ENCODE data around the gene MTREX. TPM values are rescaled to one million over a fixed set of nuclear protein-coding genes. Genes with fewer than 3 reads are reported as not detected.

Gene MTREX
- total and polyA plus RNA-seq, 2 donors, result 31.8 to 75.7 TPM

GRCh38 chr5:55384072-55384471 lies 76.3 kb downstream of the MTREX start:
- 96% methylated on average over 2 of the region's 2 CpGs for WGBS

GRCh38 chr5:55385227-55385626 lies 77.4 kb downstream of the MTREX start:
- H3K9me3 ChIP-seq (ENCODE audit: control insufficient read depth in 2 of 2, insufficient read depth in 1 of 2, low read length in 1 of 2), result peaks cover 0 to 3% of the 10 kb centered on the region in 2 donors
- no peak for DNase-seq (ENCODE audit: low read depth in 6 of 9, low spot score in 9 of 9)
- WGBS, result 98% methylated on average over 1 of the region's 1 CpG
- H3K4me1 ChIP-seq (ENCODE audit: control insufficient read depth in 2 of 2, insufficient read depth in 2 of 2, low read length in 2 of 2), result no peaks in the 10 kb centered on the region
- no peak overlapping the region for H3K4me3 ChIP-seq (ENCODE audit: low read length in 2 of 2)
- peaks cover 11 to 35% of the 10 kb centered on the region in 2 donors for H3K36me3 ChIP-seq (ENCODE audit: control insufficient read depth in 2 of 2, insufficient read depth in 2 of 2, low read length in 1 of 2)
- H3K27ac ChIP-seq (ENCODE audit: low read depth in 1 of 2, low read length in 1 of 2), result no peak overlapping the region
- H3K27me3 ChIP-seq (ENCODE audit: control insufficient read depth in 2 of 2, insufficient read depth in 1 of 2, low read length in 1 of 2), result no peaks in the 10 kb centered on the region

More at GRCh38 chr5:55384072-55384471, 76.3 kb downstream of the MTREX start:
- H3K4me3 ChIP-seq (ENCODE audit: low read length in 2 of 2), result no peak overlapping the region
- no peak for DNase-seq (ENCODE audit: low read depth in 6 of 9, low spot score in 9 of 9)
- no peaks in the 10 kb centered on the region for H3K4me1 ChIP-seq (ENCODE audit: control insufficient read depth in 2 of 2, insufficient read depth in 2 of 2, low read length in 2 of 2)
- peaks cover 7 to 30% of the 10 kb centered on the region in 2 donors for H3K36me3 ChIP-seq (ENCODE audit: control insufficient read depth in 2 of 2, insufficient read depth in 2 of 2, low read length in 1 of 2)
- H3K27ac ChIP-seq (ENCODE audit: low read depth in 1 of 2, low read length in 1 of 2), result no peak overlapping the region
- H3K27me3 ChIP-seq (ENCODE audit: control insufficient read depth in 2 of 2, insufficient read depth in 1 of 2, low read length in 1 of 2), result no peaks in the 10 kb centered on the region
- peaks cover 0 to 3% of the 10 kb centered on the region in 2 donors for H3K9me3 ChIP-seq (ENCODE audit: control insufficient read depth in 2 of 2, insufficient read depth in 1 of 2, low read length in 1 of 2)

DNA sequence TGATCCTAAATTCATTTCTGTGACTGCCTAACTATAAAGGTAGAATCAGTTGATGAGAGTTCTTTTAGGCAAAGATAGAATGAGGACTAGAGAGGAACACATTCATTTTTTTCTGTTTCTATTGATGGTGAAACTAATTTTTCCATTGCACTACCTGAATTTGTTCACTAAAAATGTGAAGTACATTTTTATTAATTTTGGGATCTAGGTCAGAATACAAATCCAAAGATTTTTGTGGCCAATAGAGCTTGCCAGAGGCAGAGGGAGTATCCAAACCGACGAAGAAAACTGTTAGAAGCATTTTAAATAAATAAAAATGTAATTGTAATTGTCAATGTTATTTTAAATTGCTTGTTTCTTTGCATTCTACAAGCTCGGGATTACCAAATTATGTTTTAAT lies 78.1 kb downstream of the MTREX start:
- Histone ChIP-seq H3K27ac (ENCODE audit: low read depth in 1 of 2, low read length in 1 of 2) (no peak overlapping the region), H3K9me3 (ENCODE audit: control insufficient read depth in 2 of 2, insufficient read depth in 1 of 2, low read length in 1 of 2) (peaks cover 0 to 3% of the 10 kb centered on the region in 2 donors), H3K36me3 (ENCODE audit: control insufficient read depth in 2 of 2, insufficient read depth in 2 of 2, low read length in 1 of 2) (peaks cover 12 to 35% of the 10 kb centered on the region in 2 donors), H3K27me3 (ENCODE audit: control insufficient read depth in 2 of 2, insufficient read depth in 1 of 2, low read length in 1 of 2) (no peaks in the 10 kb centered on the region), H3K4me1 (ENCODE audit: control insufficient read depth in 2 of 2, insufficient read depth in 2 of 2, low read length in 2 of 2) (no peaks in the 10 kb centered on the region), H3K4me3 (ENCODE audit: low read length in 2 of 2) (no peak overlapping the region)
- DNase-seq (ENCODE audit: low read depth in 6 of 9, low spot score in 9 of 9), result no peak
- 99% methylated on average over 3 of the region's 3 CpGs for WGBS

DNA sequence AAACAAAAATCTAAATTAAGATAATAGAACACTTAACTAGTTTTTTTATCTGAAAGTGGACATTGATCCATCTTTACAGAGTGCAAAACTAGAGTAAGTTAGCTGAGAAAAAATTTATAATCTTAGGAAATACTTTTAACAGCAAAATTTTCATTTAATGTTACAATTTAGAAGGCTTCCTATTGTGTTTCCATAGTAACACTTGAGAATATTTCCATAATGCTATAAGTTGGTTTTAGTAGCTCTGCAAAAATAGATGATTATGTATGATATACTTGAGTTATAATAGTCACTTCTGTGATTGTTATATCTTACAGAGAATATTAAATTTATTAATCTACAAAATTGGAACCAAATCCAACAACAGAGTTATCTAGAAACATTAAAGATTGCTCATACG lies 78.6 kb downstream of the MTREX start:
- H3K4me3 ChIP-seq (ENCODE audit: low read length in 2 of 2), result no peak overlapping the region
- peaks cover 0 to 3% of the 10 kb centered on the region in 2 donors for H3K9me3 ChIP-seq (ENCODE audit: control insufficient read depth in 2 of 2, insufficient read depth in 1 of 2, low read length in 1 of 2)
- no peaks in the 10 kb centered on the region for H3K4me1 ChIP-seq (ENCODE audit: control insufficient read depth in 2 of 2, insufficient read depth in 2 of 2, low read length in 2 of 2)
- H3K27me3 ChIP-seq (ENCODE audit: control insufficient read depth in 2 of 2, insufficient read depth in 1 of 2, low read length in 1 of 2), result no peaks in the 10 kb centered on the region
- DNase-seq (ENCODE audit: low read depth in 6 of 9, low spot score in 9 of 9), result no peak
- no peak overlapping the region for H3K27ac ChIP-seq (ENCODE audit: low read depth in 1 of 2, low read length in 1 of 2)
- H3K36me3 ChIP-seq (ENCODE audit: control insufficient read depth in 2 of 2, insufficient read depth in 2 of 2, low read length in 1 of 2), result peaks cover 14 to 35% of the 10 kb centered on the region in 2 donors
- 100% methylated on average over 1 of the region's 1 CpG for WGBS

DNA sequence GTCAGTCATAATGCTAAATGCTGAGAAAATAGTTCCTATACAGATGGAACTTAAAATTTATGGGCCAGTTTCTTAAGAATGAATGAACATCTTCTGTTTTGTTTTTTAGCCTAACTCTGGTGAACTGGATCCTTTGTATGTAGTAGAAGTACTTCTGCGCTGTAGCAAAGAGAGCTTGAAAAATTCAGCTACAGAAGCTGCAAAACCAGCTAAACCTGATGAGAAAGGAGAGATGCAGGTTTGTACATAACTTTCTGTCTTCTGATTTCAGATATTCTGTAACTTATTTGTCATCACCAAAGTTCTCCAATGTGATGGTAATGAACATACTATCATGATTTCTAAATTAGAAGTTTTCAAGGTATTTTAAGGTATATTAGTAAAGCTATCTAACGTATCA lies 80.1 kb downstream of the MTREX start:
- Histone ChIP-seq H3K4me1 (ENCODE audit: control insufficient read depth in 2 of 2, insufficient read depth in 2 of 2, low read length in 2 of 2) (no peaks in the 10 kb centered on the region), H3K27ac (ENCODE audit: low read depth in 1 of 2, low read length in 1 of 2) (no peak overlapping the region), H3K27me3 (ENCODE audit: control insufficient read depth in 2 of 2, insufficient read depth in 1 of 2, low read length in 1 of 2) (no peaks in the 10 kb centered on the region), H3K4me3 (ENCODE audit: low read length in 2 of 2) (no peak overlapping the region), H3K9me3 (ENCODE audit: control insufficient read depth in 2 of 2, insufficient read depth in 1 of 2, low read length in 1 of 2) (peaks cover 0 to 4% of the 10 kb centered on the region in 2 donors), H3K36me3 (ENCODE audit: control insufficient read depth in 2 of 2, insufficient read depth in 2 of 2, low read length in 1 of 2) (peaks cover 25 to 47% of the 10 kb centered on the region in 2 donors)
- no peak for DNase-seq (ENCODE audit: low read depth in 6 of 9, low spot score in 9 of 9)
- 93% methylated on average over 2 of the region's 2 CpGs for WGBS

DNA sequence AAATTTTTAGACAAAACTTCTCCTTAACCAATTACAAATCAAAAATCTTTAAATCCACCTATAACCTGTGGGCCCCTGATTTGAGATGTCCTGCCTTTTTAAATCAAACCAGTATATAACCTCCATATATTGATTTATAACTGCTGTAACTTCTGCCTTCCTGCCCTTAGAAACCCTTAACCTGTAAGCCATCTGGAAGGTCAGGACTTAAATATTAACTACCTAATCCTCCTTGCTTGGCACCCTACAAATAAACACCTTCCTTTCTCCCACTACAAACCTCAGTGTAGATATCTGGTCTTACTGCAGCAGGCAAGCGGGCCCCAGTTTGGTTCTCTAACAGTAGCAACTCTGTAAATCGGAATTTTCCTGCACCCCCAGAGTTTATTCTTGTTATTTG lies 83.9 kb downstream of the MTREX start:
- WGBS, result 99% methylated on average over 2 of the region's 2 CpGs
- Histone ChIP-seq H3K27me3 (ENCODE audit: control insufficient read depth in 2 of 2, insufficient read depth in 1 of 2, low read length in 1 of 2) (no peaks in the 10 kb centered on the region), H3K27ac (ENCODE audit: low read depth in 1 of 2, low read length in 1 of 2) (no peak overlapping the region), H3K9me3 (ENCODE audit: control insufficient read depth in 2 of 2, insufficient read depth in 1 of 2, low read length in 1 of 2) (peaks cover 0 to 4% of the 10 kb centered on the region in 2 donors), H3K4me1 (ENCODE audit: control insufficient read depth in 2 of 2, insufficient read depth in 2 of 2, low read length in 2 of 2) (no peaks in the 10 kb centered on the region), H3K4me3 (ENCODE audit: low read length in 2 of 2) (no peak overlapping the region), H3K36me3 (ENCODE audit: control insufficient read depth in 2 of 2, insufficient read depth in 2 of 2, low read length in 1 of 2) (peaks cover 22 to 45% of the 10 kb centered on the region in 2 donors)
- no peak for DNase-seq (ENCODE audit: low read depth in 6 of 9, low spot score in 9 of 9)

GRCh38 chr5:55392669-55393068 lies 84.9 kb downstream of the MTREX start:
- no peak overlapping the region for H3K27ac ChIP-seq (ENCODE audit: low read depth in 1 of 2, low read length in 1 of 2)
- peaks cover 22 to 44% of the 10 kb centered on the region in 2 donors for H3K36me3 ChIP-seq (ENCODE audit: control insufficient read depth in 2 of 2, insufficient read depth in 2 of 2, low read length in 1 of 2)
- H3K4me3 ChIP-seq (ENCODE audit: low read length in 2 of 2), result no peak overlapping the region
- 97% methylated on average over 1 of the region's 1 CpG for WGBS
- no peaks in the 10 kb centered on the region for H3K4me1 ChIP-seq (ENCODE audit: control insufficient read depth in 2 of 2, insufficient read depth in 2 of 2, low read length in 2 of 2)
- peaks cover 0 to 4% of the 10 kb centered on the region in 2 donors for H3K9me3 ChIP-seq (ENCODE audit: control insufficient read depth in 2 of 2, insufficient read depth in 1 of 2, low read length in 1 of 2)
- no peak for DNase-seq (ENCODE audit: low read depth in 6 of 9, low spot score in 9 of 9)
- no peaks in the 10 kb centered on the region for H3K27me3 ChIP-seq (ENCODE audit: control insufficient read depth in 2 of 2, insufficient read depth in 1 of 2, low read length in 1 of 2)

DNA sequence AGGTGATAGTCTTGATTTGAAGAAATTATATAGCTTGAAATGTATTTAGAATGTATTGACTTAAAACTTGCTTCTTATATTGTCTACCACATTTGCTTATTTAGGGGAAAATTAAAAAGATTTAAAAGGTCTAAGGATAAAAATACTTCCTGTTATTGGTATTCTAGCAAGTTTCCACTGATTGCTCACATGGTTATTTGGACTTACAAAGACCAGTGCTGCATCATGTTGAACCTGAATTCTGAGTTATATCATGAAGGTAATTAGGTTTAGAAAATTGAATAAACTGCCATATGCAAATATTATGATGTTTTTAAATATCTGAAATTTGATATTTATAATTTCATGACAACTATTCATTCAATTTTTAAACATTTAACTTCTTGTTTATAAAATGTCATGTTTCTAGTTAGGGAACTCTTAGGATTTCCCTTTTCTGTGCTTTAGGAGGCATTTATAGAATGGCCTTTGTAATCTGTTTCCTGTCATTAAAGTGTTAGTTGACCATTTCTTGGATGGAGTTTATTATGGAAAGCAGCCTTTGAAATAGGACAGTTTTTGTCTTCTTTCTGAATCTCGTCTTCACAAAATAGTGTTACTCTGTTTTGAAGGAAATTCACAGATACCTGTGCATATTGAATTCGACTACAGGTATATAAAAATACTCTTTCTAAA lies 85.8 kb downstream of the MTREX start:
- H3K27me3 ChIP-seq (ENCODE audit: control insufficient read depth in 2 of 2, insufficient read depth in 1 of 2, low read length in 1 of 2), result no peaks in the 10 kb centered on the region
- H3K4me3 ChIP-seq (ENCODE audit: low read length in 2 of 2), result no peak overlapping the region
- WGBS, result 49% methylated on average over 2 of the region's 2 CpGs
- no peak overlapping the region for H3K27ac ChIP-seq (ENCODE audit: low read depth in 1 of 2, low read length in 1 of 2)
- peaks cover 0 to 4% of the 10 kb centered on the region in 2 donors for H3K9me3 ChIP-seq (ENCODE audit: control insufficient read depth in 2 of 2, insufficient read depth in 1 of 2, low read length in 1 of 2)
- H3K36me3 ChIP-seq (ENCODE audit: control insufficient read depth in 2 of 2, insufficient read depth in 2 of 2, low read length in 1 of 2), result peaks cover 22 to 42% of the 10 kb centered on the region in 2 donors
- no peak for DNase-seq (ENCODE audit: low read depth in 6 of 9, low spot score in 9 of 9)
- H3K4me1 ChIP-seq (ENCODE audit: control insufficient read depth in 2 of 2, insufficient read depth in 2 of 2, low read length in 2 of 2), result no peaks in the 10 kb centered on the region

- Histone ChIP-seq H3K36me3 (ENCODE audit: control insufficient read depth in 2 of 2, insufficient read depth in 2 of 2, low read length in 1 of 2) (peaks cover 15 to 48% of the 10 kb centered on the region in 2 donors), H3K27ac (ENCODE audit: low read depth in 1 of 2, low read length in 1 of 2) (no peak overlapping the region), H3K27me3 (ENCODE audit: control insufficient read depth in 2 of 2, insufficient read depth in 1 of 2, low read length in 1 of 2) (no peaks in the 10 kb centered on the region), H3K4me1 (ENCODE audit: control insufficient read depth in 2 of 2, insufficient read depth in 2 of 2, low read length in 2 of 2) (no peaks in the 10 kb centered on the region), H3K9me3 (ENCODE audit: control insufficient read depth in 2 of 2, insufficient read depth in 1 of 2, low read length in 1 of 2) (no peaks in the 10 kb centered on the region), H3K4me3 (ENCODE audit: low read length in 2 of 2) (no peak overlapping the region)
- WGBS, result 47% methylated on average over 2 of the region's 2 CpGs
- no peak for DNase-seq (ENCODE audit: low read depth in 6 of 9, low spot score in 9 of 9)
Measured at GRCh38 chr5:55402199-55402598, 94.4 kb downstream of the MTREX start.
